H9 (cell line): ENCODE measurements around the gene EFCAB14. TPM values are rescaled to one million over a fixed set of nuclear protein-coding genes. Genes with fewer than 3 reads are reported as not detected.

Experiments
- DNase-seq: peaks from one replicate; pipeline ENCODE4 v3.0.0-alpha.2; 2017
- H2AFZ ChIP-seq: one replicate; pipeline ENCODE4 v1.6.1; 2013; ENCODE audit warnings: mild to moderate bottlenecking, low read length, control low read depth, moderate library complexity
- H2AK5ac ChIP-seq: 2 replicates; pipeline ENCODE4 v1.6.1; 2013; ENCODE audit warnings: low read length, control low read depth, mixed read lengths; ENCODE audit not compliant: insufficient read length
- H2BK120ac ChIP-seq: one replicate; pipeline ENCODE4 v1.6.1; 2013; ENCODE audit warnings: low read depth, mild to moderate bottlenecking, low read length, control low read depth, inconsistent platforms; ENCODE audit not compliant: poor library complexity, severe bottlenecking
- H2BK12ac ChIP-seq: 2 replicates; pipeline ENCODE4 v1.6.1; 2013; ENCODE audit warnings: low read length, control low read depth, mixed read lengths, low read depth; ENCODE audit not compliant: insufficient read length
- H2BK15ac ChIP-seq: 2 replicates; pipeline ENCODE4 v1.6.1; 2013; ENCODE audit warnings: low read depth, low read length, control low read depth
- H2BK20ac ChIP-seq: one replicate; pipeline ENCODE4 v1.6.1; 2013; ENCODE audit warnings: low read depth, mild to moderate bottlenecking, low read length, control low read depth, inconsistent platforms; ENCODE audit not compliant: poor library complexity, severe bottlenecking
- H2BK5ac ChIP-seq: 2 replicates; pipeline ENCODE4 v1.6.1; 2013; ENCODE audit warnings: low read length, control low read depth, mixed read lengths; ENCODE audit not compliant: insufficient read length
- H3K14ac ChIP-seq: 2 replicates; pipeline ENCODE4 v1.6.1; 2013; ENCODE audit warnings: low read length, control low read depth; ENCODE audit not compliant: insufficient read depth
- H3K18ac ChIP-seq: 2 replicates; pipeline ENCODE4 v1.6.1; 2013; ENCODE audit warnings: low read depth, mild to moderate bottlenecking, mixed read lengths, low read length, control low read depth; ENCODE audit not compliant: insufficient read length
- H3K23ac ChIP-seq: 2 replicates; pipeline ENCODE4 v1.6.1; 2013; ENCODE audit warnings: low read length, control low read depth, mixed read lengths, low read depth; ENCODE audit not compliant: insufficient read length
- H3K23me2 ChIP-seq: 2 replicates; pipeline ENCODE4 v1.6.1; 2013; ENCODE audit warnings: low read depth, mild to moderate bottlenecking, mixed read lengths, low read length, control low read depth; ENCODE audit not compliant: insufficient read length, poor library complexity, severe bottlenecking
- H3K27ac ChIP-seq: 2 replicates; pipeline ENCODE4 v1.5.1; 2013; ENCODE audit warnings: low read length, control low read depth, mixed read lengths, low read depth; ENCODE audit not compliant: insufficient read length
- H3K27me3 ChIP-seq: 2 replicates; pipeline ENCODE4 v1.6.1; 2013; ENCODE audit warnings: low read length, control low read depth, inconsistent platforms; ENCODE audit not compliant: insufficient read depth
- H3K4ac ChIP-seq: 2 replicates; pipeline ENCODE4 v1.6.1; 2013; ENCODE audit warnings: low read depth, mild to moderate bottlenecking, control low read depth, inconsistent platforms, low read length, moderate library complexity
- H3K4me1 ChIP-seq: 2 replicates; pipeline ENCODE4 v1.6.1; 2013; ENCODE audit warnings: low read length, control low read depth, inconsistent platforms; ENCODE audit not compliant: insufficient read depth
- H3K4me2 ChIP-seq: 2 replicates; pipeline ENCODE4 v1.6.1; 2013; ENCODE audit warnings: low read length, control low read depth, mixed read lengths; ENCODE audit not compliant: insufficient read length, insufficient read depth
- H3K56ac ChIP-seq: 2 replicates; pipeline ENCODE4 v1.6.1; 2013; ENCODE audit warnings: low read depth, mild to moderate bottlenecking, mixed read lengths, low read length, control low read depth; ENCODE audit not compliant: insufficient read length
- H3K79me1 ChIP-seq: 2 replicates; pipeline ENCODE4 v1.6.1; 2013; ENCODE audit warnings: low read depth, mild to moderate bottlenecking, moderate library complexity, low read length, control low read depth, inconsistent platforms; ENCODE audit not compliant: insufficient read depth, poor library complexity, severe bottlenecking
- H3K79me2 ChIP-seq: 2 replicates; pipeline ENCODE4 v1.6.1; 2013; ENCODE audit warnings: low read length, control low read depth, inconsistent platforms; ENCODE audit not compliant: insufficient read depth
- H3K9ac ChIP-seq: 2 replicates; pipeline ENCODE4 v1.6.1; 2013; ENCODE audit warnings: low read length, control low read depth, mixed read lengths; ENCODE audit not compliant: insufficient read length; ENCODE audit errors: extremely low read depth
- H3K9me3 ChIP-seq: one replicate; pipeline ENCODE4 v1.6.1; 2013; ENCODE audit warnings: low read depth, low read length, inconsistent platforms; ENCODE audit not compliant: control insufficient read depth
- H3T11ph ChIP-seq: one replicate; pipeline ENCODE4 v1.6.1; 2013; ENCODE audit warnings: mild to moderate bottlenecking, low read length, control low read depth, inconsistent platforms
- H4K20me1 ChIP-seq: one replicate; pipeline ENCODE4 v1.6.1; 2013; ENCODE audit not compliant: control insufficient read depth, insufficient read length, insufficient read depth
- H4K5ac ChIP-seq: 2 replicates; pipeline ENCODE4 v1.6.1; 2013; ENCODE audit warnings: low read depth, mild to moderate bottlenecking, mixed read lengths, low read length, control low read depth; ENCODE audit not compliant: insufficient read length
- H4K8ac ChIP-seq: replicated peaks from 2 replicates; pipeline ENCODE4 v1.6.1; 2013; ENCODE audit warnings: low read length, control low read depth, mixed read lengths, low read depth; ENCODE audit not compliant: insufficient read length
- H4K91ac ChIP-seq: 2 replicates; pipeline ENCODE4 v1.6.1; 2013; ENCODE audit warnings: low read depth, mild to moderate bottlenecking, moderate library complexity, mixed read lengths, low read length, control low read depth; ENCODE audit not compliant: insufficient read length
- H3K27ac Mint-ChIP-seq, 3 experiments: 2 replicates in 2 of 3; 3 replicates in 1 of 3; pipeline ENCODE4 v1.8.0; 2020 to 2021; ENCODE audit warnings: mixed read lengths in 3 of 3, mild to moderate bottlenecking in 1 of 3, moderate library complexity in 1 of 3
- H3K27me3 Mint-ChIP-seq: 2 replicates; pipeline ENCODE4 v1.8.0; 2021; ENCODE audit warnings: low read depth, mild to moderate bottlenecking, moderate library complexity, mixed read lengths
- H3K36me3 Mint-ChIP-seq, 3 experiments: 2 replicates in 2 of 3; 3 replicates in 1 of 3; pipeline ENCODE4 v1.8.0; 2020 to 2021; ENCODE audit warnings: low read depth in 3 of 3, mixed read lengths in 3 of 3; ENCODE audit not compliant: insufficient read depth in 1 of 3
- H3K4me1 Mint-ChIP-seq, 2 experiments: 2 replicates each; pipeline ENCODE4 v1.8.0; 2020; ENCODE audit warnings: mixed read lengths in 2 of 2
- H3K4me3 Mint-ChIP-seq, 2 experiments: 2 replicates in 1 of 2; 3 replicates in 1 of 2; pipeline ENCODE4 v1.8.0; 2020 to 2021; ENCODE audit warnings: mild to moderate bottlenecking in 2 of 2, mixed read lengths in 2 of 2, moderate library complexity in 1 of 2
- H3K9me3 Mint-ChIP-seq, 2 experiments: 2 replicates in 1 of 2; 3 replicates in 1 of 2; pipeline ENCODE4 v1.8.0; 2020; ENCODE audit warnings: mild to moderate bottlenecking in 2 of 2, mixed read lengths in 2 of 2, moderate library complexity in 1 of 2
- CTCF ChIP-seq: fragments of 200-600 bp; sonication (generic); conservative IDR thresholded peaks from 3 replicates; pipeline ENCODE4 v1.8.0; 2021; ENCODE audit warnings: antibody characterized with exemption, mild to moderate bottlenecking
- WGBS: extraction: QIAGEN DNeasy Blood & Tissue Kit; methylation state at CpG from one replicate; pipeline ENCODE4 v1.1.7; 2013; ENCODE audit warnings: missing lambda C conversion rate, low lambda C conversion rate, mixed read lengths; ENCODE audit not compliant: insufficient read length; ENCODE audit errors: extremely low coverage; 5-methylcytosine and 5-hydroxymethylcytosine counted together
- total RNA-seq: library from RNA; stranded (reverse); gene quantifications from 2 replicates; pipeline ENCODE4 v1.2.1, GENCODE V29; 2021

The EFCAB14 gene
- total RNA-seq, 1 experiment from 2014 or later, result 42.2 TPM

- no peak overlapping the region for H3K27ac ChIP-seq
- no peak overlapping the region for H3K4ac ChIP-seq
- H3K79me1 ChIP-seq, result no peaks in the 10 kb centered on the region
- no peaks in the 10 kb centered on the region for H4K20me1 ChIP-seq
- no peak overlapping the region for H3K4me2 ChIP-seq
- no peaks in the 10 kb centered on the region for H3K23me2 ChIP-seq
- H3K9ac ChIP-seq, result no peak overlapping the region
- no peak overlapping the region for H2BK12ac ChIP-seq
- peaks cover 32 to 34% of the 10 kb centered on the region in 2 experiments for H3K4me1 Mint-ChIP-seq
- H2BK15ac ChIP-seq, result no peak overlapping the region
- H3K14ac ChIP-seq, result no peak overlapping the region
- no peaks in the 10 kb centered on the region for H3K27me3 Mint-ChIP-seq
- no peak overlapping the region for H2AFZ ChIP-seq
- no CpG with 5 or more reads among the region's 6 CpGs for WGBS
- H3K23ac ChIP-seq, result no peak overlapping the region
- no peaks in the 10 kb centered on the region for H3K27me3 ChIP-seq
- no peak overlapping the region for H3K27ac Mint-ChIP-seq
- no peak for TF ChIP-seq CTCF
- H4K8ac ChIP-seq, result no peak overlapping the region
- no peak overlapping the region for H2AK5ac ChIP-seq
- DNase-seq, result no peak
- H3K18ac ChIP-seq, result no peak overlapping the region
- H3T11ph ChIP-seq, result no peak overlapping the region
- H2BK20ac ChIP-seq, result no peak overlapping the region
- no peaks in the 10 kb centered on the region for H3K9me3 ChIP-seq
- no peak overlapping the region for H4K91ac ChIP-seq
- H3K4me1 ChIP-seq, result peaks cover 4% of the 10 kb centered on the region; the same call in 1 of the 2 replicates
- no peak overlapping the region for H3K4me3 Mint-ChIP-seq
- H2BK120ac ChIP-seq, result no peak overlapping the region
- no peak overlapping the region for H2BK5ac ChIP-seq
- H3K9me3 Mint-ChIP-seq, result no peaks in the 10 kb centered on the region
- no peaks in the 10 kb centered on the region for H3K79me2 ChIP-seq
- H4K5ac ChIP-seq, result no peak overlapping the region
- H3K36me3 Mint-ChIP-seq, result peaks cover 11 to 80% (median 68%) of the 10 kb centered on the region in 3 experiments; a peak in 6 of 7 replicates
- no peak overlapping the region for H3K56ac ChIP-seq
These were observed 38.9 kb downstream of the EFCAB14 start for GRCh38 chr1:46679789-46680573.
